HL-60 (cell line): Measurements from ENCODE around the gene ARHGAP33.

Experiments used
- CTCF ChIP-seq: IDR thresholded peaks from one replicate; pipeline ENCODE4 v1.5.1; 2011; ENCODE audit warnings: low read length, control low read depth, inconsistent platforms; ENCODE audit not compliant: insufficient read depth
- GABPA ChIP-seq: IDR thresholded peaks from 2 replicates; pipeline ENCODE4 v1.6.1; 2012; ENCODE audit warnings: low read depth
- POLR2AphosphoS5 ChIP-seq: IDR thresholded peaks from 2 replicates; pipeline ENCODE4 v1.6.1; 2012; ENCODE audit warnings: low read depth
- SPI1 ChIP-seq: IDR thresholded peaks from 2 replicates; pipeline ENCODE4 v1.6.1; 2012; ENCODE audit warnings: low read depth, mild to moderate bottlenecking, borderline replicate concordance

GRCh38 chr19:35748106-35749020 is 27.0 kb upstream of the ARHGAP33 start, which contains the start of gene LIN37:
- TF ChIP-seq CTCF (no peak), POLR2AphosphoS5 (peak; percentile 44; the same call in 1 of the 2 replicates), SPI1 (no peak), GABPA (peak; percentile 88)
